Inferior parietal cortex (tissue), 1 donor: ENCODE measurements around the gene MOK.

ENCODE experiments used
- DNase-seq: peaks from one replicate; pipeline ENCODE4 v3.0.0-alpha.2; 2016; ENCODE audit errors: extremely low spot score

The MOK gene

GRCh38 chr14:102225386-102225785 is 79.6 kb downstream of the MOK start:
- DNase-seq = no peak

- DNase-seq = no peak
Measured at GRCh38 chr14:102223682-102224081, 81.3 kb downstream of the MOK start.

DNA sequence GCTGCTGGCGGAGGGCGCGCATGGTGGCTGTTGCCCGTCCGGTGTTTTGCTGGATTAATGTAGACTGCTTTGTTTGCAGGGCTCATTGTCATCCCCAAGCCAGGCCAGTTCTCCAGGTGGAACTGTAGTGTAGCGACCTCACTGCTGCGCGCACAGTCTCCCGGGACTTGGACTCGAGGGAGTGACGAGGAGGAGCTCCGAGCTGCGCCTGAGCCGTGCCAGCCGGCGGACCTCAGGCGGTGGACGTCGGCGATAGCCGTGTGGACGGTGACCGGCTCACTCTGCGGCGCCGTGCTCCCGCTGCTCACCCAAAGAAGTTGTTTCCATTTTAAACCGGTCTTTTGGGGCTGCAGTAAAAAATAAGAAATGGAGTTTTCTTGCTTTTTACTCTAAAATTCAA is 82.2 kb downstream of the MOK start:
- no peak for DNase-seq

- no peak for DNase-seq
Measured at GRCh38 chr14:102222009-102222575, 82.9 kb downstream of the MOK start.

- no peak for DNase-seq
Measured at GRCh38 chr14:102221026-102221425, 83.9 kb downstream of the MOK start.

DNA sequence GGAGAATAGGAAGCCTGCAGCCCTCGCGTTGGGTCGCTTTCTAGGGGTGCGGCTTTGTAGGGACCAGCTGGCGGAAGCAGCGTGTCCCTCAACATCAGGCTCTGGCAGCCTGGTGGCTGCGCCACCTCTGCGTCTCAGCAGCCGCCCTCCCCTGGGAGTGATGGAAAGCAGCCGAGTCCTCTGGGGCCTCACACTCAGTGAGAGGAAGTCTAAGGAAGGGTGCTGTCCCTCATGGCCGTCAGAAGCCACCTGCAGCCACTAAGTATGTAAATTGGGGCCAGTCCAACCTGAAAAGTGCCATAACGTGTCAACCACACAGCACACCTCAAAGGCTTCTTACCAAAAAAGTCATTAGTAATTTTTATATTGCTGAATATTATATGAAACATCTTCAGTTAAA is 84.9 kb downstream of the MOK start:
- no peak for DNase-seq

GRCh38 chr14:102219316-102219715 is 85.6 kb downstream of the MOK start:
- DNase-seq = no peak

DNA sequence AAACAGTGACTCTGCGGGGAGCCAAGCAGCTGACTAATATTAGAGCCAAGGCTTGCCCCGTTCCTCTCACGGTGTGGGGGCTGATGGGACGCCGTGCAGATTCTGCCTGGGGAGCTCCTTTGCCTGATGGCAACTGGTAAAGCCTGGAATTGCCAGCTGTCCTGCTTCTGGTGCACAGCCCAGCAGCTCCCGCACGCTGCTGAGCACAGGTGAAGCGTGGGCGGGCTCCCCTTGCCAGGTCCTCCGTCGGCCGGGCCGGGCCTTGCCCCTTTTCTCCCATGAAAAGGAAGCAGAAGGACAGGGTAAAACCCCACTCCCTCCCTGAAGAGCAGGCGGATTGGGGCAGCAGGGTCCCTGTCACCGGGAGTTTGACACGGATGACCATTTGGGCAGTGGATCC is 86.3 kb downstream of the MOK start:
- no peak for DNase-seq

GRCh38 chr14:102217987-102218421 is 87.0 kb downstream of the MOK start:
- no peak for DNase-seq

DNA sequence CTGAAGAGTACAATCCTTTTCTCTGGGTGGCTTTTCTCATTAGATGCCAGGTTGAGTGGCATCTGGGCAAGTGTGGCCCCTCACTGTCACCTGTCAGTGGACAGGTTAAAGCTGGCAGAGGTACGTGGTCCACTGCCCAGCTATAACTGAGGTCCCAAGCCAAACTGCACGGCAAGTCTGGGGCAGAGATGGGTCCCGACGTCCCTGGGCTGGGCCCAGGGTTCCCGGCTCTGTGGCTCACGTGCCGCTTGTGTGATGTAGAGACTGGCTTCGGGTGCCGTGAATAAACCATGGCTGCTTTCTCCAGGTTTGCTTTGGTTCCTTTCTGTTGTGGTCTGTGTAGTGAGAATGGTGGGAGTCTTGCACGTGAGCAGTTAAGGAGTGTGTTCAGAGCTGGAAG is 87.6 kb downstream of the MOK start:
- DNase-seq = no peak

DNA sequence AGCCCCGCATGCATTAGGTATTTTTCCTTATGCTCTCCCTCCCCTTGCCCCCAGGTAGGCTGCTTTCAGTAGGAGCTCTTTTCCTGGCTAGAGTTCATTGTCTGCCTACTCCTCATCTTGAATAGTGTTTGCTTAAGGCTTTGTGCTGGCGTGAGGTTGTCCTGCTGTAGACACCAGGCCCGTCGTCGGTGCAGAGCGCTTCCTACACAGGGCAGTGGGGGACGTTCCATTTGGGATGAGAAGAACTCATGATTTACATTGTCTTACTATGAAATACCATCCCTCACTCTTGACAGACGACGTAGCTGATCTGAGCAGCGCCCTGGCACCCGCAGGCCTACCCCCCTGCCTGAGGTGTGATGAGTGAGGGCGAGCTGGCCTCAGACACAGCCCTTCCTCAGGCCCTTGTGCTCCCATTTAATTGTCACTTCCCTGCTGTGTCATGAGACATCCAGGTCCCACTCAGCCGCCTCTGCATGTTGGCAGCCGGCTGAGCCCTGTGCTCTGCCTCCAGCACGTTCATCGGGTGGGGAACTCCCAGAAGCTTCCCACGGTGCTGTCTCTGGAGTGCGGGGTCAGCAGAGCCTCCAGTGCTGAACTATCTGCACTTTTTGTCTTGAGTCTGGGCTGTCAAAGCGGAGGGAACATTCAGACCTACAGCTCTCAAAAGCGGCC is 89.3 kb downstream of the MOK start:
- no peak for DNase-seq

- peak; percentile 77 for DNase-seq
Measured at GRCh38 chr14:102215071-102215470, 89.9 kb downstream of the MOK start.

DNA sequence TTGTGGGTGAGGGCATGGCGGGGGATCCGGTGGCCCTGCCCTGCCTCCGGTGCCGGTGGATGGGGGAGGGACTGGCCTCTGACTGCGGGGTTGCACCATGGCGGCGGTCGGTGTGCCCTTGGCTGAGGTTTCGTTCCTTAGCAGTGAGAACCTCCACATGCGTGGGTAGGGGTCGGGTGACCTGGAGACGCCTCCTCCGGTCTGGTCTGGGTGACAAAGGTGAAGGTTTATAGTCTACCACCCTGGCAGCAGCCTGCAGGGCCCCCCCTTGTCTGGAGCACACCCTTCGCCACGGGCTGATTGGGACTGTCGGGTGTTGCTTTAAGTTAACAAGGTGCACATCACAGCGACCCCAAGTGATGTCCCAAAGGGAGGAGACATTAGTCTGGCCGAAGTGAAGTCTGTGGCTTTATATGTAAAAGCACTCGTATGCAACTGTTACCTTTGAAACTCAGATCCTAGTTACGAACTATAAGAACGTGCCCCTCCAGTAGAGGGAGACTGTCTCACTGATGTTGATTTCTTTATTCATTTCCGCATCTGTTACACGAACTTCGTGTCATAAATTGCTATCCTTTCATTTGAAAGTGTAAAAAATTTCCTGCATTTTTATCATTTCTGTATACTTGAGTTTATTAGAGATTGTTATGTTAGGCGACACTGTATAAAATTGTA is 90.8 kb downstream of the MOK start:
- no peak for DNase-seq

DNA sequence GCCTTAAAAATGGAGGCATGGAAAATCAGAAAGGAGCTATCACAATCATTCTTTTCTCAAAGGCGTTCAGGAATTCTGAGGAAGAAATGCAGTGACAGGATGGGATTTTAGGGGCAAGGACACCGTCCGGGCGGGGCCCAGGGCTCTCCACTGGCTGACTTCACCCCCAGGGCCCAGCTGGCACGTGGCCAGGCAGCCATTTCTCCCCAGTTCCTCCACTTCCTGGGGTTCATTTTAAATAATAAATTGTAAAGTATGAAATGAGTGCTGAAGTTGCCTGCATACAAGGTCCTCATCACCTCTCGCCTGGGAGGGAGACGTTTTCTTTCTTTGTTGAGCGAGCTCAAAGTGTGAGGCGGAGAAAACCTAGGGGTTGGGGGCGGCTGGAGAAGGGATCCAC is 91.5 kb downstream of the MOK start:
- no peak for DNase-seq

- DNase-seq = no peak
Measured at GRCh38 chr14:102212845-102213244, 92.1 kb downstream of the MOK start.

DNA sequence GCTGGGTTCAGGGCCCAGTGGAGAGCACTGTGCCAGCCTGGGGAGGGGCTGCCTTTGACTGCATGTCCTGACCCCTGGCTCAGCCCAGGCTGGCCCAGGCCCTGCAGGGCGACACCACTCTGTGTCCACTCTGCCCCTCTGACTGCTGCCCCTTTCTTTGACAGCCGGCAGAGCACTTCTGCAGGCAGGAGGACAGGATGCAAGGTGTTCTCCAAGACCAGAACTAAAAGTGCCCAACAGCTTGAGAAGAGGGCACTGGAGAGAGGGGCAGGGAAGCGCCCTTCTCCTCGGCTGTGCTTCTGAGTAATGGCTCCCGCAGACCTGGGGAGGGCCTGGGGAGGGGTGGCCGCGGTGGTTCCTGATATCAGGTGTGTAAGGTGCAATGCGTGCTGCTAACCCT is 92.6 kb downstream of the MOK start:
- no peak for DNase-seq

- DNase-seq = no peak
Measured at GRCh38 chr14:102211240-102211639, 93.7 kb downstream of the MOK start.

DNA sequence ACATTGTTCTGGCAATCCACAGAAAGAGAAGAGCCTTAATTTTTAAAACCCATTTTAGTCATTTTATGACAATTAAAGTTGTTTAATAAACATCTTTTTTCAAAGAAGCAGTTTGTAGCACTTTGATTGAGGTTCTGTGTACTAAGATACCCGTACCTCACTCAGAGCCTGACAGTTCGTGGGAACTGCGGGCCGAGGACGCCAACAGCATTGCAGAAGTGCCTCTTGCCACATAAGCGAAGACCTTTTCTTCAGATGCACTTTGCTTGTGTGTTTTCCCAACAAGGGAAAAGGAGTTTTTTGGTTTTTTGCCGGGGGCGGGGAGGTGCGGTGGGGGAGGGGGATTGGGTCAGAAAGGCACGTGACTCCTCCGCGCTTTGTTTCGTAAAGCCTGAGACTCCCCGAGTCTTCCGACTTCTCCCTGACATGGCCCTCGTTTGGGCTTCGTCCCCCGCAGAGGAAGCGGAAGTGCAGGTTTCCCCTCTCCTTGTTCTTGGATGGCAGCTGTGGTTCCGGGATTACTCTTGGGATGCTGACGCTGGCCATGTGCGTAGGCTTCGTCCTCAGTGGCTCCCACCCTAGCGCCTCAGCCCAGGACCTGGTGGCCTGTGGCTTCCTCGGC is 94.4 kb downstream of the MOK start:
- no peak for DNase-seq

GRCh38 chr14:102209224-102209966 is 95.6 kb downstream of the MOK start:
- no peak for DNase-seq

GRCh38 chr14:102208741-102209140 is 96.2 kb downstream of the MOK start:
- no peak for DNase-seq

GRCh38 chr14:102207831-102208365 is 97.1 kb downstream of the MOK start:
- DNase-seq = no peak

DNA sequence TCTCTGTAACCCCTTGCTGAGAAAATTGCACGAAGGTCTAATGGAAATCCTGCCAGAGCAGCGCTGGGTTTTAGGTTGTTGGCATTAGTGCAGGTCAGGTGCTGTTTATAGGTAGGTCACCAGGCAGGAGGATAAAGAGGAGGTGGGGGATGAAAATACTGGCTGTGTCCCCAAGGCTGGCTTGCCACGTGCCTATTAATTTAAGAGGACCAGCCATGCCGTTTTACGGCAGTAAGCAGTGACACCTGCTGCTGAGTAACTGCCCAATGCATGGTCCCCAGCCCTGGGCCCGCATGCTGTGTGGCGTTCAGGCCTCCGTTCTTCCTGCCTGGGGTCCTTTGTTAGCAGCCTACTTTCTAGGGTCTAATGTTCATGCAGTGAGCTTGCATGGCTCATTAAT is 98.0 kb downstream of the MOK start:
- DNase-seq = no peak
